ENCODE measurements around the gene GALNT8. TPM values are rescaled to one million over a fixed set of nuclear protein-coding genes. Genes with fewer than 3 reads are reported as not detected.

Gene GALNT8
- total RNA-seq, 2 experiments from 2014 or later, result 0.26 to 0.42 TPM

DNA sequence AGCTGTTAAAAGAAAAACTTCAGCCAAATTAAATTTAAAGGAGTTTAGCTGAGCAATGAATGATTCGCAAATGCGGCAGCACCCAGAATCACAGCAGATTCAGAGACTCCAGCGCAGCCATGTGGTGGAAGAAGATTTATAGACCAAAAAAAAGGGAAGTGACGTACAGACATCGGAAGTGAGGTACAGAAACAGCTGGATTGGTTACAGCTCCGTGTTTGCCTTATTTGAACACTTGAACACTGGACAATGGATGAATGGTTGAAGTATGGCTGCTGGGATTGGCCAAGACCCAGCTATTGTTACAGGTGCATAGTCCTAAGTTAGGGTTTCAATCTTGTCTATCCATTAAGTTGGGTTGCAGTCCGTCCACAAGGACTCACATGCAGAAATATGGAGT is 42.6 kb downstream of the GALNT8 start:
- no peaks in the 10 kb centered on the region for H3K9me3 Mint-ChIP-seq
- intact Hi-C loops (cut with micrococcal nuclease), result no loop called here
- CTCF ChIA-PET, result interaction anchor here (1.2 to 1.7 kb wide), 2 partner anchors 17 to 23 kb away, joined by 3 to 5 read pairs; no protein-coding TSS in a partner anchor
- no peaks in the 10 kb centered on the region for H3K4me1 Mint-ChIP-seq (ENCODE audit: low read depth)
- no peak overlapping the region for H3K27ac Mint-ChIP-seq
- no peaks in the 10 kb centered on the region for H3K36me3 Mint-ChIP-seq (ENCODE audit: low read depth)
- no peak for DNase-seq
- H3K4me3 Mint-ChIP-seq, result no peak overlapping the region
- H3K27me3 Mint-ChIP-seq (ENCODE audit: low read depth), result no peaks in the 10 kb centered on the region

GRCh38 chr12:4763549-4763948 is 43.3 kb downstream of the GALNT8 start:
- CTCF ChIA-PET, result interaction anchor here (1.2 to 1.7 kb wide), 2 partner anchors 17 to 22 kb away, joined by 3 to 5 read pairs; no protein-coding TSS in a partner anchor
- DNase-seq, result peak; percentile 7
- H3K4me1 Mint-ChIP-seq (ENCODE audit: low read depth), result no peaks in the 10 kb centered on the region
- H3K4me3 Mint-ChIP-seq, result no peak overlapping the region
- H3K27ac Mint-ChIP-seq, result no peak overlapping the region
- H3K27me3 Mint-ChIP-seq (ENCODE audit: low read depth), result no peaks in the 10 kb centered on the region
- intact Hi-C loops (cut with micrococcal nuclease), result no loop called here
- no peaks in the 10 kb centered on the region for H3K9me3 Mint-ChIP-seq
- H3K36me3 Mint-ChIP-seq (ENCODE audit: low read depth), result no peaks in the 10 kb centered on the region

GRCh38 chr12:4766445-4766844 is 46.2 kb downstream of the GALNT8 start:
- no peaks in the 10 kb centered on the region for H3K36me3 Mint-ChIP-seq (ENCODE audit: low read depth)
- no peaks in the 10 kb centered on the region for H3K4me1 Mint-ChIP-seq (ENCODE audit: low read depth)
- no peaks in the 10 kb centered on the region for H3K27me3 Mint-ChIP-seq (ENCODE audit: low read depth)
- CTCF ChIA-PET, result interaction anchor here (2.5 kb wide), 1 partner anchor 8 kb away, joined by 18 read pairs; no protein-coding TSS in a partner anchor
- intact Hi-C loops (cut with micrococcal nuclease), result no loop called here
- no peaks in the 10 kb centered on the region for H3K9me3 Mint-ChIP-seq
- DNase-seq, result no peak
- no peak overlapping the region for H3K27ac Mint-ChIP-seq
- no peak overlapping the region for H3K4me3 Mint-ChIP-seq

GRCh38 chr12:4767186-4767585 is 47.0 kb downstream of the GALNT8 start:
- intact Hi-C loops (cut with micrococcal nuclease), result no loop called here
- CTCF ChIA-PET, result interaction anchor here (2.5 kb wide), 1 partner anchor 9 kb away, joined by 18 read pairs; no protein-coding TSS in a partner anchor
- Mint-ChIP-seq H3K4me3 (no peak overlapping the region), H3K27me3 (ENCODE audit: low read depth) (no peaks in the 10 kb centered on the region), H3K27ac (no peak overlapping the region), H3K9me3 (no peaks in the 10 kb centered on the region), H3K36me3 (ENCODE audit: low read depth) (no peaks in the 10 kb centered on the region), H3K4me1 (ENCODE audit: low read depth) (no peaks in the 10 kb centered on the region)
- no peak for DNase-seq

DNA sequence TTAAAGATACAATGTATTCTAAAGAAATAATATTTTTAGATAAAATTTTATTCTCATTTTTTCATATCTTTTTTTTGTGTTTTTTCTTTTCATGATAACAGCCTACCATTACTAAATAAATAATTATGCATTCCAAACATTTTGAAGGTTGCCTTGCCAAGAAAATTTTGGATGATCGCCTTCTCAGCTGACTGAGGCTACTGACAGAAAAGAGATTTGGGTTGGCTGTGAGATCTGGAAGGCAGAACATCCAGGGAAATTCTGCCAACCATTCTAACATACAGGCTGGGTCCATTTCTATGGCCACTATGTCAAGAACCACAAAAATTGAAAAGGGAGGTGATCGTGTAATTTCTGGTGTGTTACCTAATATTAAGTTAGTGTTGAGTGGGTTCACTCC is 48.1 kb downstream of the GALNT8 start:
- CTCF ChIA-PET, result no interaction called here
- Mint-ChIP-seq H3K4me3 (no peak overlapping the region), H3K9me3 (no peaks in the 10 kb centered on the region), H3K36me3 (ENCODE audit: low read depth) (no peaks in the 10 kb centered on the region), H3K27ac (no peak overlapping the region), H3K4me1 (ENCODE audit: low read depth) (no peaks in the 10 kb centered on the region), H3K27me3 (ENCODE audit: low read depth) (no peaks in the 10 kb centered on the region)
- no peak for DNase-seq
- intact Hi-C loops (cut with micrococcal nuclease), result no loop called here

DNA sequence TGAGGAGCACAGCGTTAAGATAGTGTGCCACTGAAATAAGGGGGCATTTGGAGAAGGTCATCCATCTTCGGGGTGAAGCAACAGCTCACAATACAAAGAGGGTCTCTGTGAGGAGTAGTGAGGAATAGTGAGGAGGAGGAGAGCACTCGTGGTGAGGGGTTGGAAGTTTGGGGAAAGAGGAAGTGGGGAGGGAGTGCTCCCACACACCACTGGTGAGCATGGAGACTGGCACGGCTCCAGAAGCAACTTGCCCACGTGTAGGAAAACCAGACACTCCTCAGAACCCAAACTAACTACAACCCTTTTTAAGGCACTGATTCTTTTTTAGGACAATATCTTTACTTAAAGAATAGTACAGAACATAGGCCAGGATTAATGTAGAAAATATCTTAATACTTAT is 48.9 kb downstream of the GALNT8 start:
- no peaks in the 10 kb centered on the region for H3K36me3 Mint-ChIP-seq (ENCODE audit: low read depth)
- H3K4me1 Mint-ChIP-seq (ENCODE audit: low read depth), result no peaks in the 10 kb centered on the region
- no peak overlapping the region for H3K4me3 Mint-ChIP-seq
- no peak for DNase-seq
- H3K27me3 Mint-ChIP-seq (ENCODE audit: low read depth), result no peaks in the 10 kb centered on the region
- no peaks in the 10 kb centered on the region for H3K9me3 Mint-ChIP-seq
- intact Hi-C loops (cut with micrococcal nuclease), result no loop called here
- H3K27ac Mint-ChIP-seq, result no peak overlapping the region
- CTCF ChIA-PET, result no interaction called here

GRCh38 chr12:4771172-4771959 is 51.2 kb downstream of the GALNT8 start:
- Mint-ChIP-seq H3K27me3 (ENCODE audit: low read depth) (no peaks in the 10 kb centered on the region), H3K4me3 (no peak overlapping the region), H3K4me1 (ENCODE audit: low read depth) (no peaks in the 10 kb centered on the region), H3K27ac (no peak overlapping the region), H3K36me3 (ENCODE audit: low read depth) (no peaks in the 10 kb centered on the region), H3K9me3 (no peaks in the 10 kb centered on the region)
- DNase-seq, result no peak
- intact Hi-C loops (cut with micrococcal nuclease), result no loop called here
- CTCF ChIA-PET, result interaction anchor here (1.4 kb wide), 1 partner anchor 13 kb away, joined by 3 read pairs; no protein-coding TSS in a partner anchor

DNA sequence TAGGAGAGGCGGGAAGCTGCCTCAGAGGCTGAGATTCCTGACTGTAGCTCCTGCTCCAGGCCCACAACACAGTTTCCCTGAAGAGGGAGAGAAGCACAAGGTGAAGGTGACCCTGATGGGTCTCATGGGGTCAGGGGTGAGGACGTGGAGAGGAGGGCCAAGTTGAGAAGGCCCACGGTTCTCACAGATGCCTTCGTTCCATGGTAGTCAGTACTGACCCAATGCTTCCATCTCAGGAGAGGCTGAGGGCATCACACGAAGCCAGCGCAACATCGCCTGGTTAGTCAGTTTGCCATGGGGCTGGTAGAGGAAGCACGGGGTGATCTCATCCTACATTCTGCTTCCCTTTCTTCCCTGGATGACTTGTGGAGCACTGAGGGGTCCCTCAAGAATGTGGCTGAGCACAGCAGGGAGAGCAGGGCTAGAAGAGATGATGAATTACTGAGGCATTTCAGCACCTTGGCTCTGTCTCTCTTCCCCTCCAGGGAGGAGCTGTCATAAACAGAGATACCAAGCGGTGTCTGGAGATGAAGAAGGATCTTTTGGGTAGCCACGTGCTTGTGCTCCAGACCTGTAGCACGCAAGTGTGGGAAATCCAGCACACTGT is 51.9 kb downstream of the GALNT8 start:
- DNase-seq, result no peak
- H3K27me3 Mint-ChIP-seq (ENCODE audit: low read depth), result no peaks in the 10 kb centered on the region
- no peak overlapping the region for H3K27ac Mint-ChIP-seq
- intact Hi-C loops (cut with micrococcal nuclease), result no loop called here
- CTCF ChIA-PET, result interaction anchor here (0.9 to 1.4 kb wide), 2 partner anchors 13 to 77 kb away, joined by 3 read pairs; no protein-coding TSS in a partner anchor
- H3K4me1 Mint-ChIP-seq (ENCODE audit: low read depth), result no peaks in the 10 kb centered on the region
- H3K36me3 Mint-ChIP-seq (ENCODE audit: low read depth), result no peaks in the 10 kb centered on the region
- no peaks in the 10 kb centered on the region for H3K9me3 Mint-ChIP-seq
- H3K4me3 Mint-ChIP-seq, result no peak overlapping the region

GRCh38 chr12:4775936-4776335 is 55.7 kb downstream of the GALNT8 start:
- no peaks in the 10 kb centered on the region for H3K36me3 Mint-ChIP-seq (ENCODE audit: low read depth)
- CTCF ChIA-PET, result no interaction called here
- H3K4me1 Mint-ChIP-seq (ENCODE audit: low read depth), result no peaks in the 10 kb centered on the region
- H3K27me3 Mint-ChIP-seq (ENCODE audit: low read depth), result peaks cover 2% of the 10 kb centered on the region
- intact Hi-C loops (cut with micrococcal nuclease), result no loop called here
- H3K27ac Mint-ChIP-seq, result no peak overlapping the region
- no peak for DNase-seq
- H3K9me3 Mint-ChIP-seq, result no peaks in the 10 kb centered on the region
- no peak overlapping the region for H3K4me3 Mint-ChIP-seq

- no peak overlapping the region for H3K27ac Mint-ChIP-seq
- DNase-seq, result no peak
- no peak overlapping the region for H3K4me3 Mint-ChIP-seq
- H3K36me3 Mint-ChIP-seq (ENCODE audit: low read depth), result no peaks in the 10 kb centered on the region
- H3K9me3 Mint-ChIP-seq, result no peaks in the 10 kb centered on the region
- intact Hi-C loops (cut with micrococcal nuclease), result no loop called here
- CTCF ChIA-PET, result interaction anchor here (0.7 kb wide), 1 partner anchor 17 kb away, joined by 3 read pairs; no protein-coding TSS in a partner anchor
- H3K4me1 Mint-ChIP-seq (ENCODE audit: low read depth), result no peaks in the 10 kb centered on the region
- H3K27me3 Mint-ChIP-seq (ENCODE audit: low read depth), result peaks cover 2% of the 10 kb centered on the region
Observed at GRCh38 chr12:4779749-4780148, 59.5 kb downstream of the GALNT8 start.

DNA sequence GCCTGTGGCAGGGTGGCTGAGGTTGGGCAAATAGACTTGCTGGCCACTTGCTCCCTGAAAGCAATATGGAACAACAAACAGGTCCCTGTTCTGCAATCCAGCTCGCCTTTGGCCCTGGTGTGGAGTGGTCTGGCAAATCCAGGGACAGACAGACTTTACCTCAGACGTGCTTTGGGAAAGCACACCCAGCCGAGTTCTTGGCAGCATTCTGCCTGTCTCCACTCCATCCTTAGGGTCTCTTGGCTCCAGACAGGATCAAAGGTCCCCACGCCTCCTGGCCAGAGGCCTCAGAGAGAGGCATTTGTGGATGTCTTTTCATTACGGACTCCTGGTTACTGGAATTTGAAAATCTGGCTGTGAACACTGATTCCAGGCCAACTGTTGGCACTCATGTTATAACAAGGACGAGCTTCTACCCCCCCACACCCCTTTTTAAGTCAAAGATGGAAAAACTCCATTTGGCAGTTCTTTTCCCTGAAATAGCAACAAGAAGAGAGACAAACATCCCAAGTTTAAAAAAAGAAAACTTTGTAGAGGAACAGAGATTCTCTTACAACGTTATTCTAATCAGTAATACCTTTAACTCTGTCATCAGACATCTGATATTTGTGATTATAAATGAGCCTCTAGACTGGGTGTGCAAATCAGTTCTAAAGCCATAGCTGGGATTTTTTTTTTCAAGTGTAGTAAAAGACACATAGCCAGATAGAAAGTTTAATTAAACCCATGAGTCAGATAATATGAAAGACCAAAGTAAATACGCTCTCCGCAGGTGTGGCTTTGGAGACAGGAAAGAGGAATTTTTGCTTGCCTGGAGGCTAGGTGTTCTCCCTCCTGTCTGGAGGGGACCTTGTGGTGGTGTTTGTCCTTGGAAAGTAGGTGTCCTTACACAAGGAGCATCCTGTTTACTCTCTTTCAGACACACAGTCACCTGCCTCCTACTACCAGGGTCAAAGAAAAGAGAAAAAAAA is 60.7 kb downstream of the GALNT8 start:
- DNase-seq, result no peak
- no peak overlapping the region for H3K27ac Mint-ChIP-seq
- no peaks in the 10 kb centered on the region for H3K36me3 Mint-ChIP-seq (ENCODE audit: low read depth)
- intact Hi-C loops (cut with micrococcal nuclease), result no loop called here
- no peak overlapping the region for H3K4me3 Mint-ChIP-seq
- CTCF ChIA-PET, result interaction anchor here (0.7 kb wide), 1 partner anchor 18 kb away, joined by 3 read pairs; no protein-coding TSS in a partner anchor
- H3K4me1 Mint-ChIP-seq (ENCODE audit: low read depth), result no peaks in the 10 kb centered on the region
- H3K27me3 Mint-ChIP-seq (ENCODE audit: low read depth), result peaks cover 2% of the 10 kb centered on the region
- no peaks in the 10 kb centered on the region for H3K9me3 Mint-ChIP-seq
